HG03095 (cell line): ENCODE measurements around the gene ACOT7.
"Not testable (repeated sequence)": the region's sequence is repeated elsewhere in the genome, so short reads cannot be mapped to it uniquely, and the experiment has no call there.

ENCODE experiments used
- ATAC-seq: cut with Tn5 transposase; IDR thresholded peaks from one replicate; pipeline ENCODE4 v1.9.1; 2021; ENCODE audit warnings: moderate library complexity; ENCODE audit not compliant: unreplicated experiment

Gene ACOT7

DNA sequence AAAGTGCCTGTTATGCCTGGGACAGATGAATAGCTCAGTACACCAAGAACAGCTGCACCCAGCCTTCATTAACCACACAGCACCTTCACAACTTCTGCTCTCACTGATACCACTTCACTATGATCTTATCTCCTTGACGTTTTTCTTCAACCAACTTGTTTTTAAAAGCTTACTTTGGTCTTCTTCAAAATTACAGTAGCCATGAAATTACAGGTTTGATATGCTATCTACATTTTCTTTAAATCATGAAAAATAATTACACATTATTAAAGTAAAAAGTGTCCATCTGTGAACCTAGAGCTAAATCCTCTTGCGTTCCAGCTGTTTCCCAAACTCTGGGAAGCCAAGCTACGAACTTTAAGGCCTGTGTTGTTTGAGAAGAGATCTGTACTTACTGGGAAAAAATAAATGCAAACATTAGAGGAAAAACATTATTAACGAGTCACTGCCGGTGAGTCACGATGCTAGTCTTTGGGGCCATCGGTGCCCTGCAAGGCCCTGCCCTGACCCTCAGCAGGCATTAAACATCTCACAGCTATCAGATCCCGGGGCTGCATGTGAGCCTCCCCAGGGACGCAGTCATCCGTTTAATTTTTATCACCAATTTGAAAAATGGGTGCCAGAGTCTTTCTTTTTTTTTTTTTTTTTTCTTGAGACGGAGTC is 76.3 kb downstream of the ACOT7 start:
- no peak for ATAC-seq

DNA sequence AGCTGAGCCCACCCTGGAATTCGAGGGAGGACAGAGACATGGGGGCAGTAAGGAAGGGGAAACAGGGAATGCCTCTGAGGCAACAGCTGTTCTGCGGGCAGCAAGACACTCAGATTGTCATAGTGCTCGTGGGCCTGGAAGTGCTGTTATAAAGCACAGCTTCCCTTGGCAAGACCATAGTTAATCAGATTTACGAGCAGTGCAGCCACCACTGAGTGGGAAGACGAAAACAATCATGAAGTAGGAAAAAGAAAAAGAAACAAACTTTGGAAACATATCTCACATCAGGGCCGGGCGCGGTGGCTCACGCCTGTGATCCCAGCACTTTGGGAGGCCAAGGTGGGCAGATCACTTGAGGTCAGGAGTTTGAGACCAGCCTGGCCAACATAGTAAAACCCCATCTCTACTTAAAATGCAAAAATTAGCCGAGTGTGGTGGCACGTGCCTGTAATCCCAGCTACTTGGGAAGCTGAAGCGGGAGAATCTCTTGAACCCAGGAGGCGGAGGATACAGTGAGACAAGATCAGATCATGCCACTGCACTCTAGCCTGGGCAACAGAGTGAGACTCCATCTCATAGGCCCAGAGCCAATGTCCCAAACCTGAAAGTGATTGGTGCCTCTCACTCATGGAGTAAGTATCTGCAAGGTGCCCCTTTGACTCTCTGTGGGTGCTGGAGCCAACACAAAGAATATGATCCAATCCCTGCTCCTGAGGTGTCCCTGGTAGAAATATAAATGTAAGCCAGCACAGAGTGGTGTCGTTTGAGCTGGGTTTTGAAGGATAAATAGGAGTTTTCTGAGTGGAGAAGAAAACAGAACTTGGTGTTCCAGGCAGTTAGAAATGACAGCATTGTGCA is 77.1 kb downstream of the ACOT7 start:
- ATAC-seq, result no peak

DNA sequence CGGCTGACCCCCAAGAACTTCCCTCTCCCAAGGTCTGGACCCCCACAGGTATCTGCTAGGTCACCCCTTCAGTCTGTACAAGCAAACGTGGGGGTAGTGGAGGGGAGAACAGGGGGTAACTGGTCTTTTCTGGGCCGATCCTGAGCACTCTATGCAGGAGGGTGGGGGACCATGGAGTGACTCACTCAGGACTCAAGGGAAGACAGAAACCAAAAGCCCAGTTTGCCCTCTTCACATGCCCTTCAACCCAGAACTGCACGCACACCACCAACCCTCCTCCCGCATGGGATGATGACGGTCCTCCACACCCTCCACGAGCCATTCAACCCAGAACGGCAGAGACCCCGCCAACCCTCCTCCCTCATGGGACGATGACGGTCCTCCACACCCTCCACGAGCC is 79.1 kb downstream of the ACOT7 start:
- ATAC-seq, result no peak

DNA sequence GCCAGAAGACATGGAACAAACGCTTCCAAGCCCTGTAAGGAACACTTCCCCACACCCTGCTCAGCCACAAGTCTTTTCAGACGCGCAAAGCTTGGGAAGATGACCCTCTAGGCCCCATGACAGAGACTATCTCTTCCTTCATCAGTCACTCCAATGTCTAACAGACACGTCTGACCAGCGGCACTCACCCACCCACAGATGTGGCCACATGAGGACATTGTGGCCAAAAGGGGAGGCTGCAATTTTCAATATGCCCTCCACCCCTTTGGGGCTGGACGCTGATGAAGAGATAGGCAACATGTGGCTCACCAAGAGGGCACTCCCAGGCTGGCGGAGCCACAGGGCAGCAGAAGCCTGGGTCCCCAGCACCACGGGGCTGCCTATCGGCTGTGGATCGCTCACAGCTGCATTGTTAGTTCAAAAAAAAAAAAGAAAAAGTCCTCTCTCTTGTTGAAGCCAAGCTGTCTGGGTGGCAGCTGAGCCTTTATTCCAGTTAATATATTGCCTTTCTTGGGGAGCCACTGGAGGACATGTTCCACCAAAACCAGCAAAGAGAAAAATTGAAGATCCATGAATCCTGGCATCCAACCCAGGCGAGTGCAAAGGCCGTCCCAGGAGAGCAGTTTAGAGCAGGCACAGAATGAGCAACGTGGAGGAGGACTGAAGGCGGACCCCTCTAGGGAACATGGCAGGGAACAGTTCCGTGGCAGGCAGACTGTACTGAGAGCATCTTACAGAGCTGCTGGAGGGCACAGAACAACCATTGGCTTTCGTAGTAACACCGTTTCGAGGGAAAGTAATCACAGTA is 80.0 kb downstream of the ACOT7 start:
- ATAC-seq, result no peak

DNA sequence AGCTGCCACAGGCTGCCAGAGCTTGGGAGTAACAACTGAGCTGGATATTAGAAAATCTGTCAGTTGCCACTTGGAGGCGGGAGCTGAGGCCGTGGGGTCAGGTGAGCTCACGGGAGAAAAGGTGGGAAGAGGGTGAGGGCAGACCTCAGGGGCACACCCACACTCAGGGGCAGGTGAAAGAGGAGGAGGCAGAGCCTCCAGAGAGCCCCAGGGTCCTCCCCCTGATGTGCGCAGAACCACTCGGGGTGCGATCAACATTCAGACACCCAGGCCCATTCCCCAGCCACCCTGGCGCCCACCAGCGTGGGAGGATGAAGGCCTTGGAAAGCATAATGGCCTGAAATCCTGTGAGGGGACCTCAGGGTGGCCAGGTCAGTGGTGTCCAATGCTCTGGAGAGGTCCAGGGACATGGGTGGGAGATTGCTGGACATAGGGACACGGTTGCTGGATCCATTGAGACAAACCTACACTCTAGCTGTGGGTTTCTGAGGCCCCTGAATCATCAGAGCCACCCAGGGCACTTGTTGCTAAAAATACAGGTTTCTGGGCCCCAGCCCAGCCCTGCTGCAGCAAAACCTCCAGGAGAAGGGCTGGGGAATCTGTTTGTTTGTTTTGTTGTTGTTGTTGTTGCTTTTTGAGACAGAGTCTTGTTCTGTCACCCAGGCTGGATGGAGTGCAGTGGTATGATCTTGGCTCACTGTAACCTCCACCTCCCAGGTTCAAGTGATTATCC is 83.3 kb downstream of the ACOT7 start:
- no peak for ATAC-seq

DNA sequence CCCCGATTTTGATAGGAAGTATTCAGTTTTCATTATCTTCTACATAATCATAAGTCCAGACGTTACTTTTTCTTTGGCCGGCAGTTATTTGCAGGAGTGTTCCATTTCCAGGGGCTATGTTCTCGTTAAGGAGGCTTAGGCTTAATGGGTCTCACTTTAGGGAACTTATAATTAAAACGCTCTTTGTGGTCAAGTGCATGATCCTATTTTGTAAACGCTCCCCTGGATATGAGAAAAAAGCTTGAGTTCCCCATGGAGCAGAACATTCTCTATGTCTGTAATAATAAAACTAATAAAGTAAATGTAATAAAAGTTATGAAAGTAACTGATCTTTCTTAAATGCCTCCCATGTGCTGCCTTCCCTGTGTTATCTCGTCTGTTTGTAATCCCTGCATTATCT is 84.0 kb downstream of the ACOT7 start:
- ATAC-seq, result no peak

DNA sequence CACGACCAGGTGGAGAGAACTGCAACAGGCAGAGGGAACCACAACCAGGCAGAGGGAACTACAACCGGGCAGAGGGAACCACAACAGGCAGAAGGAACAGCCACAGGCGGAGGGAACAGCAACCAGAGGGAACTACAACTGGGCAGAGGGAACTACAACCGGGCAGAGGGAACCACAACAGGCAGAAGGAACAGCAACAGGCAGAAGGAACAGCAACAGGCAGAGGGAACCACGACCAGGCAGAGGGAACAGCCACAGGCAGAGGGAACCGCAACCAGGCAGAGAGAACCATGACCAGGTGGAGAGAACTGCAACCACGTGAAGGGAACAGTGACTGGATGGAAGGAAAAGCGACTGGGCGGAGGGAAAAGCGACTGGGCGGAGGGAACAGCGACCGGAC is 85.1 kb downstream of the ACOT7 start:
- no peak for ATAC-seq

DNA sequence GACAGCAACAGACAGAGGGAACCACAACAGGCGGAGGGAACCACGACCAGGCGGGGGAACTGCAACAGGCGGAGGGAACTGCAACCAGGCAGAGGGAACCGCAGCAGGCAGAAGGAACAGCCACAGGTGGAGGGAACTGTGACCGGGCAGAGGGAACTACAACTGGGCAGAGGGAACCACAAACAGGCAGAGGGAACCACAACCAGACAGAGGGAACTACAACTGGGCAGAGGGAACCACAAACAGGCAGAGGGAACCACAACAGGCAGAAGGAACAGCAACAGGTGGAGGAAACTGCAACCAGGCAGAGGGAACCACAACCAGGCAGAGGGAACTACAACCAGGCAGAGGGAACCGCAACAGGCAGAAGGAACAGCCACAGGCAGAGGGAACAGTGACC is 85.9 kb downstream of the ACOT7 start:
- not testable (repeated sequence) for ATAC-seq

DNA sequence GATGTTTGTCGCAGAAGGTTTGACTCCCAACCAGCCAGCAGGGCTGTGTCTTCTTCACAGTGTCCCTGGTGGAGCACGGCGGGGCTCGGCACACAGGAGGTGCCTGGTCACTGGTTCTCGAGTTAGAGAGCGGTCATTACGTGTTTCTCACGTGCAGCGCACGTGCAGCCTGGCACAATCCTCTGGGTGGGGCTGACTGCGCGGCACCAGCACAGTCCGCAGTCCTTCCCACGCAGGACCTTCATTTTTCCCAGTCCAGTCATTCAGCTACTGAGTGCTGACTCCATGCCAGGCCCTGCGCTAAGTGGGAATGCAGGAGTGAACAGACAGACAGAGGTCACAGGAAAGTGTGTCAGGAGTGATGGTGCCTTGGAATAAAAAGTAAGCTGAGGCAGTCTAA is 86.5 kb downstream of the ACOT7 start:
- ATAC-seq, result no peak

DNA sequence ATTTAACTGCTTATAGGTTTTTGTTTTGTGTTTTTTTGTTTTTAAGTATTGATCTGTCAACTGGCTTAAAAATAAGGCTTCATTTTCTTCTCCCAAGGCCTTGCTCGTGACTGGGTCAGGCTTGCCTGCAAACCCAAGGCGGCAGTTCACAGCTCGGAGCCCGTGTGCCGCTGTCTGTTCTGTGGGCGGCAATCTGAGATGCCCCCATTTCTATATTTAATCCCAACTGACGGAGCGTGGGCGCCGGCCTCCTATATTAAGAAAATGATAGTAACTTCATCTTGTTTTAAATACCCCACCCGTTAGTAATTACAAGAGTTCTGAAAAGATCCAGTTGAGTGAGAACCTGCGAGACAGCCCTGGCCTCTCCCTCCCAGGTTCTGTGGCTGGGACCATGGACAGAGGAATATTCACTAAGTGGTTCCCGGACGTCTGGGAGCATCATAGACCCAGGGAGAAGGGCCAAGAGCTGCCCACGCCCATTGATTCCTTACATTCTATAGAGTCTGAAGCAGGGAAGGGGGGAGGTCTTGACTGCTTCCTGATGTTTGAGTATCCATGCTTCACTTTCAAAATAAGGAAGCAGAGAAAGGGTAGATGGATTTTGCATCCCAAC is 90.1 kb downstream of the ACOT7 start:
- ATAC-seq, result no peak

DNA sequence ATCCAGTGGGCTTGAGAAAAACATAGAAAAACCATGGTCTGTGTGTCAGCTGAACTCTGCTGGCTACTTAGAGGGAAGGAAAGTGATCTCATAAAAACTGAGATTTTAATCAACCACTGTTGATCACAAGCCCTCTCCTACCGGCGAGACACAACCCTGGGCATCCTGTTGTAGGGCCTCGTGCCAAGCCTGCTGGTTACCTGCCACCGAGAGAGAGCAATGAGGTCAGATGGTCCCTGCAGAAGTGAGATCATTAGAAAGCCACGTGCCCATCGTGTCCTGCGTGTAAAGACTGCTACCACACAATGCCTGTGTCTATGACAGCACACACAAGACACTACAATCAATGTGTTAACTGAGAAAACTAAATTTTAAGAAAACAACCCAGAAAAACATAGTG is 91.0 kb downstream of the ACOT7 start:
- no peak for ATAC-seq

DNA sequence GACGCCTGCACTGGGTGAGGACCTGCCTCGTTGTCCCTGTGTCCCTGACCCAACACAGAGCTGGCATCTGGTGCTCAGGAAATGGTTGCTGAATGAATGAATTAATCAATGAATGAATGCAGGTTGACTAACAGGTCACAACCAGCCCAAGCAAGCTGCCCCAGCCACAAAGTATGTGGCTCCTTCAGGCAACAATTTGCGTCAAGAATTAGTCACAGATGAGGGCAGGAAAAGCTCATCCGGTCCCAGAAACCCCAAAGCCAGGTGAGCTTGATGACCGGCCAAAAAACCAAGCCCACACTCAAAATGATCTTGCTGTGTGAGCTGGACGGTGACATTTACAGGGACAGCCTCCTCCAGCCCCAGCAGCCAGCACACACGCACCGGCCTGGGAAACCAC is 92.0 kb downstream of the ACOT7 start:
- ATAC-seq, result no peak

DNA sequence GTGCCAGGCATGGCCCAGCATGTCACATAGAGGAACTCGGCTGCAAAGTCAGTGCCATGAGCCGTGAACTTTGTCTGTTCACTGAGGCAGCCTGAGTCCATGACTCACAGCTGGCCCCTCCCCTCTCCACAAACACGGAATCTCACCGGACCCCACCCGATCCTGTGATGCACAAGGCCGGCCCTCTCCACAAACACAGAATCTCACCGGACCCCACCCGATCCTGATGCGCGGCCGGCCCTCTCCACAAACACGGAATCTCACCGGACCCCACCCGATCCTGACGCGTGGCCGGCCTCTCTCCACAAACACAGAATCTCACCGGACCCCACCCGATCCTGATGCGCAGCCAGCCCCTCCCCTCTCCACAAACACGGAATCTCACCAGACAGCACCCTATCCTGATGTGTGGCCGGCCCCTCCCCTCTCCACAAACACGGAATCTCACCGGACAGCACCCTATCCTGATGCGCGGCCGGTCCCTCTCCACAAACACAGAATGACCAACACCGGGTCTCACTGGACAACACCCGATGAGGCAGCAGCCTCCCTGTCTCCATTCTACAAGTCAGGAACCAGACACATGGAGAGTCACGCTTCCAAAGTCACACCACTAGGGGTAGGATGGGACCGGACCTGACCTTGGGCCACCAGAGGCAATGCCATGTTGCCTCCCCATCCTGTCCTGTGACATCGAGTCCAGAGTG is 93.1 kb downstream of the ACOT7 start:
- no peak for ATAC-seq

DNA sequence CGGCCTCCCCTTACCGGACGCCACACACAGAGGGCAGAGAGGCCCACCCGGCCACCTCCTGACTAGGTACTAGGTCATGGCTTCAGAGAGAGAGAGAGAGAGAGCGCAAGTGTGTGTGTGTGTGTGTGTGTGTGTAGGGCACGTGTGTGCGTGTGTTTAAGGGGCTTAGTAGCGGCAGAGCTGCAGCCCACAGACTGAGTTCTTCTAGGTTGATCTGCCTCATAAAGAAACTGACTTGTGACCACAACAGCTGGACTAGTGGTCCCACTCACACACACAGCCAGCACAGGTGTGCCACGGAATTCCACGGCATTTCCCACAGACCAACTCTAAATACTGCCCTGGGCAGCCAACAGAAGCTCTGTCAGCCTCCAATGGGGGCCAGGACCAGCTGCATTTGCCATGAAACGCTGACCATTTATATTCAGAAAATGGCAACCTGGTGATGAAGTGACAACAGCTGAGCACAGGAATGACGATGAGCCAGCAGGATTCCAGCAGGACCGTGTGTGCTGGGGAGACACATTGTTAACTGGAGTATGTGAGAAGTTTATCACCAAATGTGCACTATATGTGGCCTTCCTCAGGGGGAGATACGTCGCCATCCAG is 93.9 kb downstream of the ACOT7 start:
- no peak for ATAC-seq

DNA sequence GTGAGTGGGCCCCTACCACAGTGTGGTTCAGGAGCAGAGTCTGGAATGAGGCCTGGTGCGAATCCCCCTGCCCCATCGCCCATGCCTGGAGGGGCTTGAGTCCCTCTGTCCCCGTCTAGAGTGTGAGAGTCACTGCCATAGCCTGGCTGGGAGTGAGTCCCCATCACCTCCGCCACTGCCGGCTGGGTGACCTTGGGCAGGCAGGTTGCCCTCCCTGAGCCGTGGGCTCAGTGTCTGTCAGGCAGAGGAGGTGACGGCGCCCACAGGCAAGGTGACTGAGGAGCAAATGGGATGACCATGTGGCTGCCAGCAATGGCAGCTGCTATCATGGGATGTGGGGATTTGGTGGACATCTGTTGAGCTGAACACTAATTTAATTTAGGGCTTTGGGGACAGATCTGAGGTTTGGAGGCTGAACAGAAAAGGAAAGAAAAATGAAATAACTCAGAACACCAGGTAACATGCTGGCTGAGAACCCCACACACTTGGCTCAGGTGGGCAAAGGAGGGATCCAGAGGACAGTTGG is 94.6 kb downstream of the ACOT7 start:
- ATAC-seq, result no peak

DNA sequence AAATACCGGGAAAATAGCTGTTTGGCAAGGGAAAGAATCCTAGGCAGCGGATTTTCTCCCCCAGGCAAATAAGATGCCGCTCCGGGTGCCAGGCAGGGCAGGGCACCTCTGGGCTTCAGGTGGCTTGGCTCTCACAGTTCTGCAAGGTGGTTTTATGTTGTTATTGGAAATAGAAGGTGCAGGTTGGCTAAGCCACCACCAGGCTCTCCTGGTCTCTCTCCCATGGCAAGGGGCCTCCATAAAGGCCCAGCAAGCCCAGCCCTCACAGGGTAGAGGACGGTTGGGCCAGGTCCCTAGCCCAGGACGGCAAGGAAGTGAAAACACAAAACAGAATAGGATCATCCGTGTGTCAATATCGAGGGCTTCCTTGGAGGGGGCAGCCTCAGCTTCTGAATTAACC is 95.0 kb downstream of the ACOT7 start:
- no peak for ATAC-seq

DNA sequence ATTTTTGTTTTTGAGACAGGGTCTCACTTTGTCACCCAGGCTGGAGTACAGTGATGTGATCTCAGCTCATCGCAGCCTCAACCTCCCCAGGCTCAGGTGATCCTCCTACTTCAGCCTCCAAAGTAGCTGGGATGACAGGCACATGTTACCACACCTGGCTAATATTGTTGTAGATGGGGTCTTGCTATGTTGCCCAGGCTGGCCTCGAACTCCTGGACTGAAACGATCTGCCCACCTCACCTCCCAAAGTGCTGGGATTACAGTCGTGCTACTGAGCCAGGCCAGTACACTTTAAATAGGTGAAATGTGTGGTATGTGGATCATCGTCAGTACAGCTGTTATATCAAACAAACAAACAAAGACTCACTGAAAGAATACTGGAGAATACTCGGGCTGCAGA is 97.7 kb downstream of the ACOT7 start:
- no peak for ATAC-seq

DNA sequence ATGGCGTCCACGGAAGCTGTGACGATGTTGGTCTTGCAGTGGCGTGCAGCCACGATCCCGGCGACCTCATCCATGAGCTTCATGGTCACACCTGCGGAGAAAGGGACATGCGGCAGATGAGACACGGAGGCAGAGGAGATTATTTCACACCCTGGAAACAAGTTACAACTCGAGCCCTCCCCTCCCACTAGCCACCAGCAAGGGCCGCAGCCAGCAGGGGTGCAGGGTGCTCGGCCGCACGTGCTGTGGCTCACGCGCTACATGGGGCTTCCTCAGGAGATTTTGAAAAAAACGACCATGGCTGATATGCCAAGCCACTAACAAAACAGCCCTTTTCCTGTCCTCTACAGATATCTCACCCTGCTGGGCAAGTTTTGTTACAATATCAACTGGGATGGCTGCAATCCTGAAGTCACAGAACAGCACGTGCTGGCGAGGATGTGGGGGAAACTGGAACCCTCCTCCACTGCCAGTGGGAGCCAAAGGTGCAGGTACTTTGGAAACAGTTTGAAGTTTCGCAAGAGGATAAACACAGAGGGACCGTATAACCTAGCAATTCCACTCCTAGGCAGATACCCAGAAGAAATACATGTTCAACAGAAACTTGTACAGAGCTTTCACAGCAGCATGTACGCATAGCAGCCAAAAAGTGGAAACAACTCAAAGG is 98.5 kb downstream of the ACOT7 start:
- ATAC-seq, result no peak
